GM12874 (cell line): ENCODE results near the gene CELF1.

Experiments
- CTCF ChIP-seq: IDR thresholded peaks from 2 replicates; pipeline ENCODE4 v1.5.1; 2011; ENCODE audit warnings: low read depth, mild to moderate bottlenecking, control low read depth, low read length, moderate library complexity; ENCODE audit not compliant: insufficient read depth

CELF1 gene

GRCh38 chr11:47483457-47483856, 69.5 kb downstream of the CELF1 start:
- TF ChIP-seq CTCF = no peak

- TF ChIP-seq CTCF = no peak
Measured at GRCh38 chr11:47480762-47481161, 72.2 kb downstream of the CELF1 start.

- TF ChIP-seq CTCF = no peak
Measured at GRCh38 chr11:47478651-47479329, 74.1 kb downstream of the CELF1 start.

- no peak for TF ChIP-seq CTCF
Measured at GRCh38 chr11:47477753-47478152, 75.2 kb downstream of the CELF1 start.

- no peak for TF ChIP-seq CTCF
Measured at GRCh38 chr11:47477323-47477722, 75.6 kb downstream of the CELF1 start.

GRCh38 chr11:47470671-47471070, 82.3 kb downstream of the CELF1 start:
- no peak for TF ChIP-seq CTCF

GRCh38 chr11:47469361-47470179, 83.4 kb downstream of the CELF1 start:
- TF ChIP-seq CTCF = no peak
